Measurements from ENCODE around the gene PODXL2. TPM values are rescaled to one million over a fixed set of nuclear protein-coding genes. Genes with fewer than 3 reads are reported as not detected.

Gene PODXL2
- polyA plus RNA-seq, 1 donor (not counting 4 experiments of a cell fraction or from before 2014, with no cell fraction given) = 1.6 TPM

- dilution Hi-C loops (cut with MboI; ENCODE audit: extremely low pct_ligation_motif_present, low sequenced_read_pairs) = no loop called here
- H3K4me2 ChIP-seq (ENCODE audit: control insufficient read depth, extremely low read depth, insufficient read depth, low read depth, low read length) = no peak overlapping the region
- no peak for DNase-seq (ENCODE audit: low read depth, low spot score)
- H3K36me3 ChIP-seq (ENCODE audit: control insufficient read depth in 2 of 2, extremely low read depth in 1 of 2, insufficient read depth in 2 of 2, low read length in 2 of 2) = no peaks in the 10 kb centered on the region
- FAIRE-seq = no peak
- no peaks in the 10 kb centered on the region for H3K9me3 ChIP-seq (ENCODE audit: control insufficient read depth, low read depth, low read length)
- H4K20me1 ChIP-seq (ENCODE audit: control insufficient read depth, extremely low read depth, insufficient read depth, low read length) = no peaks in the 10 kb centered on the region
- no peak overlapping the region for H3K27ac ChIP-seq (ENCODE audit: control insufficient read depth, insufficient read depth, low read length)
- no peak overlapping the region for H3K9ac ChIP-seq (ENCODE audit: control insufficient read depth, extremely low read depth, insufficient read depth, low read length)
- no peak overlapping the region for H2AFZ ChIP-seq (ENCODE audit: control insufficient read depth, low read length)
- no peaks in the 10 kb centered on the region for H3K4me1 ChIP-seq (ENCODE audit: control insufficient read depth, extremely low read depth, insufficient read depth, low read length)
- H3K79me2 ChIP-seq (ENCODE audit: control insufficient read depth, insufficient read depth, low read length) = no peaks in the 10 kb centered on the region
- no peak for TF ChIP-seq CTCF (optimal IDR thresholded peaks at IDR 0.05 in 1 of 3, IDR thresholded peaks at IDR 0.05 in 1 of 3, conservative IDR thresholded peaks at IDR 0.05 in 1 of 3; ENCODE audit: extremely low read depth in 1 of 3, insufficient read depth in 2 of 3, low read length in 3 of 3)
- TF ChIP-seq EZH2 (IDR thresholded peaks at IDR 0.05; ENCODE audit: low read length) = no peak
- H3K4me3 ChIP-seq (ENCODE audit: control insufficient read depth in 2 of 3, extremely low read depth in 1 of 3, insufficient read depth in 2 of 3, low read depth in 1 of 3, low read length in 3 of 3) = no peak overlapping the region
- H3K9me1 ChIP-seq (ENCODE audit: control insufficient read depth, extremely low read depth, insufficient read depth, low read length) = no peaks in the 10 kb centered on the region
- H3K27me3 ChIP-seq (ENCODE audit: control insufficient read depth, extremely low read depth, insufficient read depth, low read length) = no peaks in the 10 kb centered on the region
These were observed 27.9 kb downstream of the PODXL2 start for GRCh38 chr3:127656906-127657305.

- no peak overlapping the region for H3K4me3 ChIP-seq (ENCODE audit: control insufficient read depth in 2 of 3, extremely low read depth in 1 of 3, insufficient read depth in 2 of 3, low read depth in 1 of 3, low read length in 3 of 3)
- no peak overlapping the region for H3K27ac ChIP-seq (ENCODE audit: control insufficient read depth, insufficient read depth, low read length)
- TF ChIP-seq CTCF (optimal IDR thresholded peaks at IDR 0.05 in 1 of 3, IDR thresholded peaks at IDR 0.05 in 1 of 3, conservative IDR thresholded peaks at IDR 0.05 in 1 of 3; ENCODE audit: extremely low read depth in 1 of 3, insufficient read depth in 2 of 3, low read length in 3 of 3) (no peak), EZH2 (IDR thresholded peaks at IDR 0.05; ENCODE audit: low read length) (no peak)
- no peaks in the 10 kb centered on the region for H3K9me3 ChIP-seq (ENCODE audit: control insufficient read depth, low read depth, low read length)
- no peak for FAIRE-seq
- H4K20me1 ChIP-seq (ENCODE audit: control insufficient read depth, extremely low read depth, insufficient read depth, low read length) = no peaks in the 10 kb centered on the region
- dilution Hi-C loops (cut with MboI; ENCODE audit: extremely low pct_ligation_motif_present, low sequenced_read_pairs) = no loop called here
- no peaks in the 10 kb centered on the region for H3K9me1 ChIP-seq (ENCODE audit: control insufficient read depth, extremely low read depth, insufficient read depth, low read length)
- H2AFZ ChIP-seq (ENCODE audit: control insufficient read depth, low read length) = no peak overlapping the region
- H3K27me3 ChIP-seq (ENCODE audit: control insufficient read depth, extremely low read depth, insufficient read depth, low read length) = no peaks in the 10 kb centered on the region
- H3K9ac ChIP-seq (ENCODE audit: control insufficient read depth, extremely low read depth, insufficient read depth, low read length) = no peak overlapping the region
- no peaks in the 10 kb centered on the region for H3K79me2 ChIP-seq (ENCODE audit: control insufficient read depth, insufficient read depth, low read length)
- no peak overlapping the region for H3K4me2 ChIP-seq (ENCODE audit: control insufficient read depth, extremely low read depth, insufficient read depth, low read depth, low read length)
- no peaks in the 10 kb centered on the region for H3K4me1 ChIP-seq (ENCODE audit: control insufficient read depth, extremely low read depth, insufficient read depth, low read length)
- H3K36me3 ChIP-seq (ENCODE audit: control insufficient read depth in 2 of 2, extremely low read depth in 1 of 2, insufficient read depth in 2 of 2, low read length in 2 of 2) = no peaks in the 10 kb centered on the region
- no peak for DNase-seq (ENCODE audit: low read depth, low spot score)
These were observed 29.2 kb downstream of the PODXL2 start for GRCh38 chr3:127658234-127658633.

Measured in keratinocyte (primary cell).